Esophagus squamous epithelium (tissue), 4 donors: Measurements from ENCODE around the gene ODAD4.

Experiments used
- POLR2A ChIP-seq, 4 donors: fragments of 450-650 bp; IDR thresholded peaks; one replicate each; pipeline ENCODE4 v1.6.1; 2017; ENCODE audit warnings: antibody characterized with exemption in 4 of 4, mild to moderate bottlenecking in 4 of 4, moderate library complexity in 3 of 4
- TF ChIP-seq, protein P1 (sequence below), 6 experiments: fragments of 450-650 bp in 4 of 6; fragments of 200-600 bp in 2 of 6; sonication (generic) in 2 of 6; IDR thresholded peaks; one replicate each; pipeline ENCODE4 v1.5.1; 2016 to 2019; ENCODE audit warnings: antibody characterized with exemption in 6 of 6, mild to moderate bottlenecking in 4 of 6, moderate library complexity in 4 of 6

DNA sequence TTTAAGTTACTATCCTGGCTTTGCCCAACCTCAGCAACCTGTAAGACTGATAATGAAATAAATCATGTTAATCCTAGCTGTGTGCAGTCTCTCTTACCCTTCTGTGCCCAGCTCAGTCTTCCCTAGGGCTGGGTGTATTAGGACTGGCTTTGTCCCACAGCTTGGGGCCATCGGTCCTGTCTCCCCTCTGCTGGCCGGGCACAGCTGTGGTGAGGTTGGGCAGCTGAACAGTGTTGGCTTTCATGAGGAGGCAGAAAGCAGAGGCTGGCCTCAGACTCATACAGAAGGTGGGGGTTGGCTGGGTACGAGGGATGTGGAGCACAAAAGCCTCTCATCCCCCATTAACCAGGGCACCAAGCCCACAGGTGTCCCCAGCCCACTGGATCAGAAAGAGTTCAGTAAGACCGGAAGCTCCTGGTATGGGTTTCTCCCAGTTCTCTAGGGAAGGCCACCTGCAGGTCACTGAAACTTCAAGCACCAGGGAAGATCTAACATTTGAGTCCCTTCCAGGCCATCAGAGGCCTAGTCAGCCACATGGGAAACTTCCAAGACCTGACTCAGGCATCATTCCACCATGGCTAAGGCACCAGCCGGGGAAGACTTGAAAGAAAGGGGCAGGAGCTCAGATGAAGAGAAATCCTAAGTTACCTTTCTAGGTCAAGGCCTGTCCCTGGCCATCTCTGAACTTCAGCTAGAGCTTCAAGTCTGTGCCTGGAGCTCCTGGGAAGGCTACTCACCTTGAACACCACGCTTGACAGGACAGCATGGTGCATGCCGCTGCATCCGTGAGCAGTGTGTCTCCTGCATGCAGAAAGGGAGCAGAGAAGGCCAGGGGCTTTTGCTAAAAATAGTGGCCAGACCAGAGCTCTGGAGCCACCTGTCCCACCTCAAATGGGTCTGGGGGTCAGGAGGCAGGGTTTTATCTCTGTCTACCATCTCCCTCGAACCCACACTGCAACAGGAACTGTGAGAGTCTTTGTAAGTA, 45.0 kb downstream of the ODAD4 start:
- TF ChIP-seq, protein P1, sequence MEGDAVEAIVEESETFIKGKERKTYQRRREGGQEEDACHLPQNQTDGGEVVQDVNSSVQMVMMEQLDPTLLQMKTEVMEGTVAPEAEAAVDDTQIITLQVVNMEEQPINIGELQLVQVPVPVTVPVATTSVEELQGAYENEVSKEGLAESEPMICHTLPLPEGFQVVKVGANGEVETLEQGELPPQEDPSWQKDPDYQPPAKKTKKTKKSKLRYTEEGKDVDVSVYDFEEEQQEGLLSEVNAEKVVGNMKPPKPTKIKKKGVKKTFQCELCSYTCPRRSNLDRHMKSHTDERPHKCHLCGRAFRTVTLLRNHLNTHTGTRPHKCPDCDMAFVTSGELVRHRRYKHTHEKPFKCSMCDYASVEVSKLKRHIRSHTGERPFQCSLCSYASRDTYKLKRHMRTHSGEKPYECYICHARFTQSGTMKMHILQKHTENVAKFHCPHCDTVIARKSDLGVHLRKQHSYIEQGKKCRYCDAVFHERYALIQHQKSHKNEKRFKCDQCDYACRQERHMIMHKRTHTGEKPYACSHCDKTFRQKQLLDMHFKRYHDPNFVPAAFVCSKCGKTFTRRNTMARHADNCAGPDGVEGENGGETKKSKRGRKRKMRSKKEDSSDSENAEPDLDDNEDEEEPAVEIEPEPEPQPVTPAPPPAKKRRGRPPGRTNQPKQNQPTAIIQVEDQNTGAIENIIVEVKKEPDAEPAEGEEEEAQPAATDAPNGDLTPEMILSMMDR (IDR thresholded peaks at IDR 0.05), result no peak
- no peak for TF ChIP-seq POLR2A (IDR thresholded peaks at IDR 0.05)
